HG03066 (cell line): ENCODE measurements around the gene PTAR1.
"Not testable (repeated sequence)": the region's sequence is repeated elsewhere in the genome, so short reads cannot be mapped to it uniquely, and the experiment has no call there.

Source experiments
- ATAC-seq: cut with Tn5 transposase; IDR thresholded peaks from one replicate; pipeline ENCODE4 v1.9.1; 2021; ENCODE audit warnings: low read depth; ENCODE audit not compliant: unreplicated experiment

Gene PTAR1, protein sequence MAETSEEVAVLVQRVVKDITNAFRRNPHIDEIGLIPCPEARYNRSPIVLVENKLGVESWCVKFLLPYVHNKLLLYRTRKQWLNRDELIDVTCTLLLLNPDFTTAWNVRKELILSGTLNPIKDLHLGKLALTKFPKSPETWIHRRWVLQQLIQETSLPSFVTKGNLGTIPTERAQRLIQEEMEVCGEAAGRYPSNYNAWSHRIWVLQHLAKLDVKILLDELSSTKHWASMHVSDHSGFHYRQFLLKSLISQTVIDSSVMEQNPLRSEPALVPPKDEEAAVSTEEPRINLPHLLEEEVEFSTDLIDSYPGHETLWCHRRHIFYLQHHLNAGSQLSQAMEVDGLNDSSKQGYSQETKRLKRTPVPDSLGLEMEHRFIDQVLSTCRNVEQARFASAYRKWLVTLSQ

GRCh38 chr9:69759421-69760277, at the start of gene PTAR1:
PTAR1 (minus strand) TSS chr9:69760011; CDS start chr9:69759938, 73 bp downstream.
- ATAC-seq = peak; percentile 86

GRCh38 chr9:69809304-69809863, 49.6 kb upstream of the PTAR1 start:
- no peak for ATAC-seq

DNA sequence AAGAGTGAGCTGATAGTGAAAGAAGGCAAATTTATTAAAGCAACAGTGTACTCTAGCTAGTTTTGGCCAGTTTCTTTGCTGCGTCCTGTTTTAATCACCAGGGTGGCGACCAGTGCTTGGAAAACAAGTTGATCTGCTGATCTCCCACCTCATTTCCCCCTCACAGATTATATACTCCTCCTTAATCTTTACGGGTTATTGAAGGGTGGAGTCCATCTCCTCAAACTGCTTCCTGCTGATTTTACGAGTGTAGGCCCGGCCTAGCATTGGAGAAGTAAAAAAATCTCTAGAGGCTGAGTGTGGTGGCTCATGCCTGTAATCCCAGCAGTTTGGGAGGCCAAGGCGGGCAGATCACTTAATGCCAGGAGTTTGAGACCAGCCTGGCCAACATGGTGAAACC, 46.8 kb upstream of the PTAR1 start:
- ATAC-seq = no peak

- ATAC-seq = no peak
Observed at GRCh38 chr9:69805962-69806515, 46.2 kb upstream of the PTAR1 start.

DNA sequence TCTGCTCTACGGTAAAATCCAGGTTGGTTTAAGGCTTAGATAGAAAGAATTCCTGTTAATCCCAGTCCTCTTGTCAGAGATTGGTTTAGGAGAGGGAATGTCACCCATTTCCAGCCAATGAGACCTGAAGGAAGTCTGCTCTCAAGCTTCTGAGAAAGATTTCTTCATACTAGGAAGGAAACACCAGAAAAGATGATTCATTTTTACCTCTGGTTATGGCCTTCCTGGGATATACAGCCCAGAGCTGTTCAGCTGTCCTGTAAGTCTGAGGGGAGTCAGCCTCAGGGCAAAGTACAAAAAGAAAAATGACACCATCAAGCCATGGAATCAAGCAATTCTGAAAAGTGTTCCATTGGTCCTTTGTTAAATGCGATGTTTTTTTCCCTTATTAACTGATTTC, 42.2 kb upstream of the PTAR1 start:
- ATAC-seq = no peak

- ATAC-seq = not testable (repeated sequence)
Observed at GRCh38 chr9:69800027-69800426, 40.2 kb upstream of the PTAR1 start.

GRCh38 chr9:69799521-69799920, 39.7 kb upstream of the PTAR1 start:
- ATAC-seq = not testable (repeated sequence)

- ATAC-seq = no peak
Observed at GRCh38 chr9:69798744-69799143, 38.9 kb upstream of the PTAR1 start.

DNA sequence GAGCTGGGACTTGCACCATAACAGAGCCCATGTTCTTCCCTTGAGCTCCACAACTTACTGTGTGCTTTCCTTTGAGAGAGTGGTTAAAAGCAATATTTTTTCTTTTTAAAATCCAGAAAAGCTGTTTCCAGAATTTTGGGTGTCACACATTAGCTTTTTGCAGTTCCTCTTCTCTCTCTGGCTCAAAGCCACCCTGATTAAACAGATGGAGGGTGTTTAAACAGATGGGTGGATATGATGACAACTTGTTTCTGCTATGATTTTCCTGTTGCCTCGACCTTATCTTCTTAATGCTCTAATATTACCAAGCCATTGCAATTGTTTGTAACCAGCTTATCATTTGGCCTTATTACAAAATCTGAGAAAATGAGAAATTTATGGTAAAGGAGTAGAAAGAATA, 37.9 kb upstream of the PTAR1 start:
- ATAC-seq = no peak

GRCh38 chr9:69794356-69794755, 34.5 kb upstream of the PTAR1 start:
- no peak for ATAC-seq

GRCh38 chr9:69785757-69786156, 25.9 kb upstream of the PTAR1 start:
- ATAC-seq = no peak

- no peak for ATAC-seq
Observed at GRCh38 chr9:69773258-69773657, 13.4 kb upstream of the PTAR1 start.

DNA sequence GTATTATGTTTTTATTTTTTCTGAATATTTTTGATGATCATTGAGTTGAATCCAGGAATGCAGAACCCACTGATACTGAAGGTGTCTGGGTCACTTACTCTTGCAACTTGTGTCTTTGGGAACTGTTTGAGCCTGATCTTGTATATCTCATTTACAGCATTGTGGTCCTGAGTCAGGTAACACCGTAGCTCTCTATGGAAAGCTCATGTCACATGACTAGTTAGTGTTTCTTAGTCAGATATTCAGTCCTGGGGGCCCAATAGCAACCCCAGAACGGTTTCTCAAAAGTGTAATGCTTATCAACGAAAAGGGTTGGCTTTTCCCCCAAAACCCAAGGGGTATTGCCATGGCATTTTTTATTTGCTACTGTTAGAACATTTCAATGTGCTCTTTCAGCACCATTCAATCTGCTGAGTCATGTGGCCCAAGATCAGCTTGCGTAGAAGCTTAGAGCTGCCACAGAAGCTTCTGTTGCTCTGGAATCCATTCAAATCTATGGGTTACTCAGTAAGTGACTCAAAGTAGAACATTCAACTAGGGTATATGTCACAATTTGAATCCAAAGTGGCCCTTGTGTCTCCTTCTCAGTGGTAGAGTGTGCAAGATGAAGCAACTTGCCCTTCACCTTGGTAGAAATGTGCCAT, 12.1 kb upstream of the PTAR1 start:
- no peak for ATAC-seq

DNA sequence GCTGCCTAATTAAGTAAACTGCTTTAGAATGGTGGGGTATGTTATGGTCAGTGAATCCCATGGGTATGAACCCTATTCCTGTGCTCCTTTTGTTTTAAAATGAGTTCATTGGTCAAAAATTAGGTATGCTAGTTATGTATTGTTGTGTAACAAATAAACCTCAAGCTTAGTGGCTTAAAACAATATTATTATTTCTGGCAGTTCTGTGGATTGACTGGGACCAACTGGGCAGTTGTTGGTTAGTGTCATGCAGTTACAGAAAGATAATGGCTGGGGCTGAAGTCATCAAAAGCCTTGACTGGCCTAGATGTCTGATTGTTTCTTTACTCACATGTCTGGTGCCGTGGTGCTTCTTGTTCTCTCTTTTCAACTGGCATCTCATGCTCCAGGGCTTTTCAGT, 8.9 kb upstream of the PTAR1 start:
- no peak for ATAC-seq

GRCh38 chr9:69768101-69768500, 8.3 kb upstream of the PTAR1 start:
- ATAC-seq = no peak

DNA sequence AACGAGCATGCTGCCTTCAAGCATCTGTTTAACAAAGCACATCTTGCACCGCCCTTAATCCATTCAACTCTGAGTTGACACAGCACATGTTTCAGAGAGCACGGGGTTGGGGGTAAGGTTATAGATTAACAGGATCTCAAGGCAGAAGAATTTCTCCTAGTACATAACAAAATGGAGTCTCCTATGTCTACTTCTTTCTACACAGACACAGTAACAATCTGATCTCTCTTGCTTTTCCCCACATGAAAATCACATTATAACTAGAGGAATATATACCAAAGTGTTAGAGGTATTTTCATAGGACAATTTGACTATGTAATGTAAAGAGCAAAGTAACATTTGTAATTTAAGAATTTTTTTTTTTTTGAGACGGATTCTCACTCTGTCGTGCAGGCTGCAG, 4.1 kb upstream of the PTAR1 start:
- not testable (repeated sequence) for ATAC-seq

DNA sequence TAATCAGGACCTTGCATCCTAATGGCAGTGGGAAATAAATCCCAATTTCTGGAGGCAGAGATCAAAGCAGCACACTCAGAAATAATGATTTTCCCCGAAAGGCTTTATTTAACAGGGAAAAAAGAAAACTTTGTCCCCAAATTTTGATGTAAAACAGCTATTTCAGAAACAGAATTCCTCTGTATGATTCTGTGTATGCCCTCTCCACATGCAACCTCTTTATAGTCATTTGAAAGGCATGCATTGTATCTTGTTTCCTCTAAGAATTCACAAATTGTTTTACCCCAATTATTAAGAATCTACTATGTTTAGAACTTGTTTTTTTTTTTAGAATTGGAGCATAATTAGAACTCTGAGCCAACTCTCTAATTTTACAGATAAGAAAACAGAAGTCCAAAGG, 2.7 kb upstream of the PTAR1 start:
- no peak for ATAC-seq

DNA sequence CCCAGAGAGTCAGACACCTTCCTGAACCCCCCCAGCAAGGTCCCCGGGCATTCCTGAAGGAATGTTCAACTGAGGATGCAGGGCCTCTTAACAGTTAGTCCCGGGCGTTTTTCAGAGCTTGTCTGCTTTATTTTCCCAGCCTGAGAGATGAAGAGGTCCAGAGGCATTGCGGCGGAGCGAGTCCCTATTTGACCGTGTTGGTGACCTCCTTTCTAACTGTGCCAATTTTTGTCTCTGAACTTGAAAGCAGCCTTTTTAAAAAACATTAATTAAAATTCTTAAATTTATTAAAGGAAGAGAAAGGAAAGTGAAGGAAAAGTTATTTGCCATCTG, 433 bp upstream of the PTAR1 start:
- ATAC-seq = peak; percentile 10

DNA sequence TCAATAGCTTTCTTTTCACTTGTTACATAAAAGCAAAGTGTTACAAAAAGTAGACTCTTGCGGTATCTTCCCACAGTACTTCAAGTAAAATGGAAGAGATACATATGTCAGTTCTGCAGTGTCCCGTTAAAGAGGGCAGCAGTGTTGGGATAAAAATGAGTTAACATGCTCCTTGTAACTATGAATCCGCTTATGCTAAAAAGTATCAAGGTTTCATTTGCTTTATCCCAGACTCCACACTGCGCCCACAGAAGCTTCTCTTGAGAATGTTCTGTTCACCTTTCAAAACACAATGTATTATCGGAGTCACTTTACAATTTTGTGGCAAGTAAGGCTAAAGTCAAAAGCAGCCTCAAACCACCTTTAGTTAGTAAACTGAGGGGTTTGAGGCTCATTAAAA, 790 bp downstream of the PTAR1 start:
- ATAC-seq = peak; percentile 6

GRCh38 chr9:69757996-69758675, 1.7 kb downstream of the PTAR1 start:
- ATAC-seq = no peak
